ENCODE results near the gene MEGF11.
"Not testable (repeated sequence)": the region's sequence is repeated elsewhere in the genome, so short reads cannot be mapped to it uniquely, and the experiment has no call there.

DNA sequence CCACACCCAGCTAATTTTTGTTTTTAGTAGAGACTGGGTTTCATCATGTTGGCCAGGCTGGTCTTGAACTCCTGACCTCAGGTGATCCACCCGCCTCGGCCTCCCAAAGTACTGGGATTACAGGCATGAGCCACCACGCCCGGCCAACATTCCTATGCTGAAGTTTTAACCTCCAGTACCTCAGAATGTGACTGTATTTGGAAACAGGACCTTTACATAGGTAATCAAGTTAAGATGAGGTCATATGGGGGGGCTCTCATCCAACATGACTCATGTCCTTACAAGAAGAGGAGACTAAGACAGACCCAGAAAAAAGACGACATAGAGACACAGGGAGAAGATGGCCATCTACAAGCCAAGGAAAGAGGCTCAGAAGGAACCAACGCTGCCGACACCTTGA lies 277.4 kb downstream of the MEGF11 start:
- TF ChIP-seq, protein P1, sequence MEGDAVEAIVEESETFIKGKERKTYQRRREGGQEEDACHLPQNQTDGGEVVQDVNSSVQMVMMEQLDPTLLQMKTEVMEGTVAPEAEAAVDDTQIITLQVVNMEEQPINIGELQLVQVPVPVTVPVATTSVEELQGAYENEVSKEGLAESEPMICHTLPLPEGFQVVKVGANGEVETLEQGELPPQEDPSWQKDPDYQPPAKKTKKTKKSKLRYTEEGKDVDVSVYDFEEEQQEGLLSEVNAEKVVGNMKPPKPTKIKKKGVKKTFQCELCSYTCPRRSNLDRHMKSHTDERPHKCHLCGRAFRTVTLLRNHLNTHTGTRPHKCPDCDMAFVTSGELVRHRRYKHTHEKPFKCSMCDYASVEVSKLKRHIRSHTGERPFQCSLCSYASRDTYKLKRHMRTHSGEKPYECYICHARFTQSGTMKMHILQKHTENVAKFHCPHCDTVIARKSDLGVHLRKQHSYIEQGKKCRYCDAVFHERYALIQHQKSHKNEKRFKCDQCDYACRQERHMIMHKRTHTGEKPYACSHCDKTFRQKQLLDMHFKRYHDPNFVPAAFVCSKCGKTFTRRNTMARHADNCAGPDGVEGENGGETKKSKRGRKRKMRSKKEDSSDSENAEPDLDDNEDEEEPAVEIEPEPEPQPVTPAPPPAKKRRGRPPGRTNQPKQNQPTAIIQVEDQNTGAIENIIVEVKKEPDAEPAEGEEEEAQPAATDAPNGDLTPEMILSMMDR (IDR thresholded peaks at IDR 0.05; ENCODE audit: insufficient read depth, low read length, poor library complexity, severe bottlenecking) = not testable (repeated sequence)
- not testable (repeated sequence) for TF ChIP-seq EZH2phosphoT487 (conservative IDR thresholded peaks at IDR 0.05; ENCODE audit: low read length)
